Upper lobe of right lung (tissue), 1 donor: ENCODE measurements around the gene DERA. TPM values are rescaled to one million over a fixed set of nuclear protein-coding genes. Genes with fewer than 3 reads are reported as not detected.
"Not testable (repeated sequence)": the region's sequence is repeated elsewhere in the genome, so short reads cannot be mapped to it uniquely, and the experiment has no call there.

ENCODE experiments used
- ATAC-seq: fragments of 200-7000 bp; cut with Tn5 transposase; one replicate; pipeline ENCODE4 v1.9.1; 2020; ENCODE audit warnings: mild to moderate bottlenecking, moderate library complexity
- DNase-seq: peaks from one replicate; pipeline ENCODE4 v3.0.0-alpha.2; 2020
- H3K27ac ChIP-seq: fragments of 200-600 bp; one replicate; pipeline ENCODE4 v1.8.0; 2022
- H3K27me3 ChIP-seq: fragments of 200-600 bp; one replicate; pipeline ENCODE4 v1.8.0; 2022; ENCODE audit warnings: mild to moderate bottlenecking
- H3K36me3 ChIP-seq: fragments of 200-600 bp; one replicate; pipeline ENCODE4 v1.8.0; 2022
- H3K4me1 ChIP-seq: fragments of 200-600 bp; one replicate; pipeline ENCODE4 v1.8.0; 2022
- H3K4me3 ChIP-seq: fragments of 200-600 bp; one replicate; pipeline ENCODE4 v1.8.0; 2022; ENCODE audit warnings: mild to moderate bottlenecking
- H3K9me3 ChIP-seq: fragments of 200-600 bp; one replicate; pipeline ENCODE4 v1.8.0; 2022
- CTCF ChIP-seq: fragments of 200-600 bp; IDR thresholded peaks from one replicate; pipeline ENCODE4 v1.8.0; 2022; ENCODE audit warnings: antibody characterized with exemption
- intact Hi-C: fragments of 100-400 bp; cut with DNase I; formaldehyde crosslinking; loops from one replicate; pipeline ENCODE4 v1.11.0; 2022
- total RNA-seq: library from RNA; stranded (reverse); fragmentation: NEBNext Ultra II Directional; extraction: Animal tissue kit (Norgen Biotek cat#: 25700); gene quantifications from one replicate; pipeline ENCODE4 v1.2.1, GENCODE V29; 2021
- donor health status: DM: no; HTN: yes; CAD: no; lungs with severe emphysema.

The DERA gene
- total RNA-seq, 1 donor from 2014 or later = 36.6 TPM

GRCh38 chr12:15868186-15868585 lies 42.9 kb upstream of the DERA start:
- H3K27me3 ChIP-seq = no peaks in the 10 kb centered on the region
- no peak for TF ChIP-seq CTCF
- intact Hi-C loops = no loop called here
- no peaks in the 10 kb centered on the region for H3K4me1 ChIP-seq
- H3K4me3 ChIP-seq = no peak overlapping the region
- no peaks in the 10 kb centered on the region for H3K9me3 ChIP-seq
- ATAC-seq = no peak
- no peaks in the 10 kb centered on the region for H3K36me3 ChIP-seq
- no peak overlapping the region for H3K27ac ChIP-seq
- no peak for DNase-seq

- no peak for TF ChIP-seq CTCF
- Histone ChIP-seq H3K27me3 (no peaks in the 10 kb centered on the region), H3K27ac (no peak overlapping the region), H3K36me3 (no peaks in the 10 kb centered on the region), H3K4me3 (no peak overlapping the region), H3K4me1 (no peaks in the 10 kb centered on the region), H3K9me3 (no peaks in the 10 kb centered on the region)
- intact Hi-C loops = no loop called here
- DNase-seq = no peak
- ATAC-seq = no peak
Measured at GRCh38 chr12:15873556-15873955, 37.6 kb upstream of the DERA start.

DNA sequence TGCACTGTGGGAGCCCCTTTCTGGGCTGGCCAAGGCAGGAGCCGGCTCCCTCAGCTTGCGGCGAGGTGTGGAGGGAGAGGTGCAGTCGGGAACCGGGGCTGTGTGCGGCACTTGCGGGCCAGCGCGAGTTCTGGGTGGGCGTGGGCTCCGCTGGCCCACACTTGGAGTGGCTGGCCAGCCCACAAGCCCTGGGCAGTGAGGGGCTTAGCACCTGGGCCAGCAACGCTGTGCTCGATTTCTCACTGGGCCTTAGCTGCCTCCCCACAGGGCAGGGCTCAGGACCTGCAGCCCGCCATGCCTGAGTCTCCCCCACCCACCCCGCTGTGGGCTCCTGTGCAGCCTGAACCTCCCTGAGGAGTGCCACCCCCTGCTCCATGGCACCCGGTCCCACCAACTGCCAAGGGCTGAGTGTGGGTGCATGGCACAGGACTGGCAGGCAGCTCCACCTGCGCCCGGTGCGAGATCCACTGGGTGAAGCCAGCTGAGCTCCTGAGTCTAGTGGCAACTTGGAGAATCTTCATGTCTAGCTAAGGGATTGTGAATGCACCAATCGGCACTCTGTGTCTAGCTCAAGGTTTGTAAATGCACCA lies 36.5 kb upstream of the DERA start:
- intact Hi-C loops, H3K36me3 ChIP-seq, H3K9me3 ChIP-seq, H3K27ac ChIP-seq, H3K4me1 ChIP-seq, DNase-seq, ATAC-seq, H3K27me3 ChIP-seq, H3K4me3 ChIP-seq: not testable (repeated sequence)

DNA sequence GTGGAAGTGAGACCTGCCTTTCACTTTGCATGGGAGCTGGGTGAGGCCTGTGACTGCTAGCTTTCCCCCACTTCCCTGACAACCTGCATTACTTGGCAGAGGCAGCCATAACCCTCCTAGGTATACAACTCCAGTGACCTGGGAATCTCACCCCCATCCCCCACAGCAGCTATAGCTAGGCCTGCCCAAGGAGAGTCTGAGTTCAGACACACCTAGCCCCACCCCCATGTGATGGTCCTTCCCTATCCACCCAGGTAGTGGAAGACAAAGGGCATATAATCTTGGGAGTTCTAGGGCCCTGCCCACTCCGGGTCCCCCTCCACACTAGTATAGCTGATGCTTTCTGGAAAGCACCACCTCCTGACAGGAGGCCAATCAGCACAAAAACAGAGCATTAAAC lies 35.3 kb upstream of the DERA start:
- Histone ChIP-seq H3K9me3 (no peaks in the 10 kb centered on the region), H3K36me3 (no peaks in the 10 kb centered on the region), H3K27ac (no peak overlapping the region), H3K4me3 (no peak overlapping the region), H3K4me1 (no peaks in the 10 kb centered on the region), H3K27me3 (no peaks in the 10 kb centered on the region)
- no peak for DNase-seq
- no peak for TF ChIP-seq CTCF
- intact Hi-C loops = no loop called here
- ATAC-seq = no peak

- Histone ChIP-seq H3K4me3 (no peak overlapping the region), H3K27ac (no peak overlapping the region), H3K27me3 (no peaks in the 10 kb centered on the region), H3K36me3 (no peaks in the 10 kb centered on the region), H3K9me3 (no peaks in the 10 kb centered on the region), H3K4me1 (peaks cover 13% of the 10 kb centered on the region)
- intact Hi-C loops = no loop called here
- ATAC-seq (no peak), DNase-seq (no peak)
- TF ChIP-seq CTCF = no peak
Measured at GRCh38 chr12:15879413-15879812, 31.7 kb upstream of the DERA start.

- H3K4me3 ChIP-seq = no peak overlapping the region
- no peaks in the 10 kb centered on the region for H3K36me3 ChIP-seq
- intact Hi-C loops = no loop called here
- no peak for ATAC-seq
- no peak for DNase-seq
- H3K27ac ChIP-seq = no peak overlapping the region
- TF ChIP-seq CTCF = no peak
- peaks cover 19% of the 10 kb centered on the region for H3K4me1 ChIP-seq
- no peaks in the 10 kb centered on the region for H3K27me3 ChIP-seq
- no peaks in the 10 kb centered on the region for H3K9me3 ChIP-seq
Measured at GRCh38 chr12:15880721-15881120, 30.4 kb upstream of the DERA start.
